ENCODE data around the gene KCTD15. TPM values are rescaled to one million over a fixed set of nuclear protein-coding genes. Genes with fewer than 3 reads are reported as not detected.

Gene KCTD15
- total RNA-seq (10 to 100 TPM; 14.8 to 25.8 (median 16.5) TPM), polyA plus RNA-seq (10 to 100 TPM; 28.3 to 33.8 TPM)

GRCh38 chr19:33796164-33796875 lies at the start of gene KCTD15:
Gene KCTD15, plus strand, starts transcription at chr19:33796870. Its CDS starts 3,585 bp downstream, at chr19:33800455.
- no peak for TF ChIP-seq CTCF (IDR thresholded peaks at IDR 0.05)
- intact Hi-C loops (cut with DNase I) = no loop called here
- Histone ChIP-seq H3K27me3 (no peaks in the 10 kb centered on the region), H3K4me1 (peaks cover 0 to 4% (median 3%) of the 10 kb centered on the region in 3 donors), H3K27ac (peak within 1 kb of the TSS; percentile 81 to 94 (median 90)), H3K4me3 (peak within 1 kb of the TSS; percentile 46 to 80 (median 68)), H3K9me3 (no peaks in the 10 kb centered on the region), H3K36me3 (no peaks in the 10 kb centered on the region)
- 0 to 1% methylated on average over 40 to 76 of the region's 92 CpGs for WGBS, 2 donors
- peak; percentile 44 to 85 (median 61) for DNase-seq
- FAIRE-seq = no peak
- ATAC-seq = peak; percentile 29 to 46 (median 37)

GRCh38 chr19:33747273-33747672 lies 49.4 kb upstream of the KCTD15 start:
- H3K4me3 ChIP-seq = no peak overlapping the region
- ATAC-seq (no peak), FAIRE-seq (no peak), DNase-seq (no peak)
- TF ChIP-seq CTCF (IDR thresholded peaks at IDR 0.05) = no peak
- 41 to 60% methylated on average over 4 of the region's 4 CpGs for WGBS, 2 donors
- no peaks in the 10 kb centered on the region for H3K9me3 ChIP-seq
- no peak overlapping the region for H3K27ac ChIP-seq
- H3K27me3 ChIP-seq = no peaks in the 10 kb centered on the region
- H3K36me3 ChIP-seq = no peaks in the 10 kb centered on the region
- intact Hi-C loops (cut with DNase I) = loop anchor here in 1 of 3 donors (10.0 kb wide), 1 partner anchor 312 kb away; no protein-coding TSS in a partner anchor
- no peaks in the 10 kb centered on the region for H3K4me1 ChIP-seq

GRCh38 chr19:33748231-33748630 lies 48.4 kb upstream of the KCTD15 start:
- Histone ChIP-seq H3K4me3 (no peak overlapping the region), H3K9me3 (no peaks in the 10 kb centered on the region), H3K36me3 (no peaks in the 10 kb centered on the region), H3K27ac (no peak overlapping the region), H3K27me3 (no peaks in the 10 kb centered on the region), H3K4me1 (no peaks in the 10 kb centered on the region)
- no peak for TF ChIP-seq CTCF (IDR thresholded peaks at IDR 0.05)
- DNase-seq (no peak), ATAC-seq (no peak), FAIRE-seq (no peak)
- 71 to 87% methylated on average over 8 of the region's 8 CpGs for WGBS, 2 donors
- intact Hi-C loops (cut with DNase I) = loop anchor here in 1 of 3 donors (10.0 kb wide), 1 partner anchor 313 kb away; no protein-coding TSS in a partner anchor

- DNase-seq = peak in 1 of 6 donors; percentile 43
- Histone ChIP-seq H3K27me3 (no peaks in the 10 kb centered on the region), H3K9me3 (no peaks in the 10 kb centered on the region), H3K4me1 (no peaks in the 10 kb centered on the region), H3K27ac (no peak overlapping the region), H3K36me3 (no peaks in the 10 kb centered on the region), H3K4me3 (no peak overlapping the region)
- TF ChIP-seq CTCF (IDR thresholded peaks at IDR 0.05) = no peak
- intact Hi-C loops (cut with DNase I) = loop anchor here in 1 of 3 donors (10.0 kb wide), 1 partner anchor 314 kb away; no protein-coding TSS in a partner anchor
- ATAC-seq = no peak
- no peak for FAIRE-seq
- 38 to 46% methylated on average over 3 of the region's 3 CpGs for WGBS, 2 donors
Measured at GRCh38 chr19:33749016-33749415, 47.7 kb upstream of the KCTD15 start.
